Keratinocyte (primary cell): ENCODE data around the gene SYP. TPM values are rescaled to one million over a fixed set of nuclear protein-coding genes. Genes with fewer than 3 reads are reported as not detected.

ENCODE experiments used
- DNase-seq: peaks from one replicate; pipeline ENCODE4 v3.0.0-alpha.2; 2011; ENCODE audit warnings: low read depth, missing footprints, low spot score
- FAIRE-seq: peaks from 2 replicates; lab custom pipeline; 2011; peaks lifted over from hg19 to GRCh38; lab: Jason Lieb, UNC
- H2AFZ ChIP-seq: 2 replicates; pipeline ENCODE4 v1.6.0; 2012; ENCODE audit warnings: low read length, control low read depth, inconsistent platforms; ENCODE audit not compliant: control insufficient read depth
- H3K27ac ChIP-seq: 2 replicates; pipeline ENCODE4 v1.5.1; 2011; ENCODE audit warnings: low read length; ENCODE audit not compliant: control insufficient read depth, insufficient read depth
- H3K27me3 ChIP-seq: 3 replicates; pipeline ENCODE4 v1.6.0; 2011; ENCODE audit warnings: low read length; ENCODE audit not compliant: control insufficient read depth, insufficient read depth; ENCODE audit errors: extremely low read depth
- H3K36me3 ChIP-seq, 2 experiments: 2 replicates in 1 of 2; 3 replicates in 1 of 2; pipeline ENCODE4 v1.5.1; 2011; ENCODE audit warnings: low read length in 2 of 2, mild to moderate bottlenecking in 1 of 2; ENCODE audit not compliant: control insufficient read depth in 2 of 2, insufficient read depth in 2 of 2; ENCODE audit errors: extremely low read depth in 1 of 2
- H3K4me1 ChIP-seq: 3 replicates; pipeline ENCODE4 v1.5.1; 2011; ENCODE audit warnings: low read length; ENCODE audit not compliant: control insufficient read depth, insufficient read depth; ENCODE audit errors: extremely low read depth
- H3K4me2 ChIP-seq: 3 replicates; pipeline ENCODE4 v1.6.0; 2011; ENCODE audit warnings: low read depth, low read length; ENCODE audit not compliant: control insufficient read depth, insufficient read depth; ENCODE audit errors: extremely low read depth
- H3K4me3 ChIP-seq, 3 experiments: fragments of 200-600 bp in 1 of 3; sonication (generic) in 1 of 3; 2 replicates in 2 of 3; 3 replicates in 1 of 3; pipeline ENCODE4 v1.5.1; 2011 to 2016; ENCODE audit warnings: low read length in 3 of 3, mild to moderate bottlenecking in 3 of 3, control low read depth in 2 of 3, inconsistent platforms in 1 of 3, low read depth in 1 of 3, mixed read lengths in 1 of 3, mixed run types in 1 of 3, moderate library complexity in 1 of 3; ENCODE audit not compliant: control insufficient read depth in 2 of 3, insufficient read depth in 2 of 3; ENCODE audit errors: extremely low read depth in 1 of 3
- H3K79me2 ChIP-seq: 2 replicates; pipeline ENCODE4 v1.6.0; 2012; ENCODE audit warnings: low read length; ENCODE audit not compliant: control insufficient read depth, insufficient read depth
- H3K9ac ChIP-seq: 3 replicates; pipeline ENCODE4 v1.6.0; 2011; ENCODE audit warnings: low read length; ENCODE audit not compliant: control insufficient read depth, insufficient read depth; ENCODE audit errors: extremely low read depth
- H3K9me1 ChIP-seq: 3 replicates; pipeline ENCODE4 v1.6.0; 2011; ENCODE audit warnings: low read length; ENCODE audit not compliant: control insufficient read depth, insufficient read depth; ENCODE audit errors: extremely low read depth
- H3K9me3 ChIP-seq: 2 replicates; pipeline ENCODE4 v1.5.1; 2012; ENCODE audit warnings: low read depth, low read length; ENCODE audit not compliant: control insufficient read depth
- H4K20me1 ChIP-seq: 3 replicates; pipeline ENCODE4 v1.6.0; 2011; ENCODE audit warnings: low read length; ENCODE audit not compliant: control insufficient read depth, insufficient read depth; ENCODE audit errors: extremely low read depth
- CTCF ChIP-seq, 3 experiments: IDR thresholded peaks in 1 of 3; conservative IDR thresholded peaks in 1 of 3; optimal IDR thresholded peaks in 1 of 3; 2 replicates in 2 of 3; 3 replicates in 1 of 3; pipeline versions ENCODE3 to v1.5.1; 2011; ENCODE audit warnings: low read length in 3 of 3, mild to moderate bottlenecking in 3 of 3, moderate library complexity in 2 of 3, control low read depth in 1 of 3, inconsistent platforms in 1 of 3; ENCODE audit not compliant: insufficient read depth in 2 of 3; ENCODE audit errors: extremely low read depth in 1 of 3
- EZH2 ChIP-seq: IDR thresholded peaks from one replicate; pipeline ENCODE4 v1.6.1; 2012; ENCODE audit warnings: inconsistent platforms, mild to moderate bottlenecking, low read length, moderate library complexity
- dilution Hi-C: fragments of 300-500 bp; cut with MboI; formaldehyde crosslinking; loops from one replicate; pipeline ENCODE4 v1.7.0; 2020; ENCODE audit warnings: low sequenced_read_pairs; ENCODE audit not compliant: extremely low pct_ligation_motif_present
- polyA plus RNA-seq, 5 experiments: library from polyadenylated mRNA; depleted of rRNA in 3 of 5; stranded (reverse) in 3 of 5; stranded (forward) in 1 of 5; unstranded in 1 of 5; fragments of >200 nt; gene quantifications; 1 replicate in 1 of 5; 2 replicates in 3 of 5; 3 replicates in 1 of 5; pipeline versions ENCODE4 v1.2.1 to v1.2.3, GENCODE V29; 2011 to 2012; ENCODE audit warnings: missing spikeins in 2 of 5, low read depth in 1 of 5, low replicate concordance in 1 of 5

Gene SYP
- polyA plus RNA-seq, 1 donor (not counting 4 experiments of a cell fraction or from before 2014, with no cell fraction given) = 0.07 TPM

- Histone ChIP-seq H3K36me3 (peaks cover 3 to 4% of the 10 kb centered on the region in 2 experiments), H3K79me2 (no peaks in the 10 kb centered on the region), H3K9me1 (no peaks in the 10 kb centered on the region), H3K27me3 (no peaks in the 10 kb centered on the region), H3K27ac (no peak overlapping the region), H2AFZ (no peak overlapping the region), H3K9me3 (peaks cover 2% of the 10 kb centered on the region), H3K4me1 (peaks cover 4% of the 10 kb centered on the region), H4K20me1 (no peaks in the 10 kb centered on the region), H3K9ac (no peak overlapping the region), H3K4me2 (no peak overlapping the region), H3K4me3 (no peak overlapping the region)
- dilution Hi-C loops = no loop called here
- TF ChIP-seq CTCF (optimal IDR thresholded peaks at IDR 0.05 in 1 of 3, IDR thresholded peaks at IDR 0.05 in 1 of 3, conservative IDR thresholded peaks at IDR 0.05 in 1 of 3; ENCODE audit: extremely low read depth in 1 of 3, insufficient read depth in 2 of 3, low read length in 3 of 3) = no peak
- FAIRE-seq (no peak), DNase-seq (no peak)
Measured at GRCh38 chrX:49247346-49247745, 47.4 kb upstream of the SYP start.

DNA sequence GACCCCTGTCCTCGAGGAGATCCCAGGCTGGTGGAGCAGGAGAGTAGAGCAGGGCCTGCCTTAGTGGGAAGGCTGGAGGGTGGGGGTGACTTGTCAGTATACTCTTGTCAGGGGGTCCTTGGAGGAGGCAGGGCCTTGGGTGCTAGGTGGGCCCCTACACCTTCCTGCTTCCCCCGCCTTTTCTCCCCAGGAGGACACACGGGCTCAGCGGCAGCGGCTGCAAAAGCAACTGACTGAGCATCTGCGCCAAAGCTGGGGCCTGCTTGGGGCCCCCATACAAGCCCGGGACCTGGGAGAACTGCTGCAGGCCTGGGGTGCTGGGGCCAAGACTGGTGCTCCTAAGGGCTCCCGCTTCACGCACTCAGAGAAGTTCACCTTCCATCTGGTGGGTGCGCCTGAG lies 46.5 kb upstream of the SYP start:
- Histone ChIP-seq H3K4me3 (no peak overlapping the region), H2AFZ (no peak overlapping the region), H3K9me1 (no peaks in the 10 kb centered on the region), H3K36me3 (peaks cover 3 to 4% of the 10 kb centered on the region in 2 experiments), H3K79me2 (no peaks in the 10 kb centered on the region), H3K4me1 (peaks cover 4% of the 10 kb centered on the region), H3K27me3 (no peaks in the 10 kb centered on the region), H3K9ac (no peak overlapping the region), H3K9me3 (peaks cover 2% of the 10 kb centered on the region), H3K27ac (no peak overlapping the region), H3K4me2 (no peak overlapping the region), H4K20me1 (no peaks in the 10 kb centered on the region)
- FAIRE-seq = no peak
- TF ChIP-seq CTCF (optimal IDR thresholded peaks at IDR 0.05 in 1 of 3, IDR thresholded peaks at IDR 0.05 in 1 of 3, conservative IDR thresholded peaks at IDR 0.05 in 1 of 3; ENCODE audit: extremely low read depth in 1 of 3, insufficient read depth in 2 of 3, low read length in 3 of 3) (no peak), EZH2 (no peak)
- dilution Hi-C loops = no loop called here
- DNase-seq = no peak
